ENCODE measurements around the gene SDK1.

- TF ChIP-seq TAF1 (conservative IDR thresholded peaks at IDR 0.05): no peak
- no peak for TF ChIP-seq CTCF (IDR thresholded peaks at IDR 0.05; ENCODE audit: low read depth, low read length, missing input control)
- TF ChIP-seq HNF4G (IDR thresholded peaks at IDR 0.05): no peak
- TF ChIP-seq MAX (IDR thresholded peaks at IDR 0.05): no peak
Measured at GRCh38 chr7:3386423-3387190, 85.6 kb downstream of the SDK1 start.

All from liver (tissue), 3 donors.